Measurements from ENCODE around the gene ZNF148.

The ZNF148 gene

GRCh38 chr3:125203731-125204130 lies 171.4 kb downstream of the ZNF148 start:
- no peak for ATAC-seq (ENCODE audit: insufficient read depth, low read depth)
- DNase-seq: no peak

GRCh38 chr3:125202197-125202596 lies 172.9 kb downstream of the ZNF148 start:
- no peak overlapping the region for H3K4me3 ChIP-seq (ENCODE audit: low read depth in 1 of 2, low read length in 2 of 2)
- DNase-seq: no peak
- H2AFZ ChIP-seq (ENCODE audit: low read depth, low read length): no peak overlapping the region
- H3K36me3 ChIP-seq (ENCODE audit: insufficient read depth, low read length): no peaks in the 10 kb centered on the region
- no peak overlapping the region for H3K9ac ChIP-seq (ENCODE audit: low read depth, low read length)
- no peaks in the 10 kb centered on the region for H3K4me1 ChIP-seq (ENCODE audit: insufficient read depth, low read length)
- H3K79me2 ChIP-seq (ENCODE audit: insufficient read depth, low read length): no peaks in the 10 kb centered on the region
- ATAC-seq (ENCODE audit: insufficient read depth, low read depth): no peak; the same call in 2 of the 3 replicates
- no peaks in the 10 kb centered on the region for H4K20me1 ChIP-seq (ENCODE audit: insufficient read depth, low read length)
- H3K4me2 ChIP-seq (ENCODE audit: insufficient read depth, low read length): no peak overlapping the region
- no peak overlapping the region for H3K27ac ChIP-seq (ENCODE audit: low read length)
- H3K27me3 ChIP-seq (ENCODE audit: insufficient read depth, low read length, poor library complexity): no peaks in the 10 kb centered on the region
- TF ChIP-seq EZH2 (IDR thresholded peaks at IDR 0.05; ENCODE audit: borderline replicate concordance, low read depth, low read length, severe bottlenecking) (no peak), CTCF (IDR thresholded peaks at IDR 0.05; ENCODE audit: borderline replicate concordance, extremely low read depth, low read length, poor library complexity, severe bottlenecking) (peak; percentile 51)
- no peaks in the 10 kb centered on the region for H3K9me3 ChIP-seq (ENCODE audit: insufficient read depth, low read length, severe bottlenecking)

More at GRCh38 chr3:125203731-125204130, 171.4 kb downstream of the ZNF148 start:
- H3K4me2 ChIP-seq (ENCODE audit: insufficient read depth, low read length): no peak overlapping the region
- H3K4me1 ChIP-seq (ENCODE audit: insufficient read depth, low read length): no peaks in the 10 kb centered on the region
- TF ChIP-seq CTCF (IDR thresholded peaks at IDR 0.05; ENCODE audit: borderline replicate concordance, extremely low read depth, low read length, poor library complexity, severe bottlenecking) (no peak), EZH2 (IDR thresholded peaks at IDR 0.05; ENCODE audit: borderline replicate concordance, low read depth, low read length, severe bottlenecking) (no peak)
- no peaks in the 10 kb centered on the region for H3K36me3 ChIP-seq (ENCODE audit: insufficient read depth, low read length)
- no peak overlapping the region for H2AFZ ChIP-seq (ENCODE audit: low read depth, low read length)
- H3K9ac ChIP-seq (ENCODE audit: low read depth, low read length): no peak overlapping the region
- H3K79me2 ChIP-seq (ENCODE audit: insufficient read depth, low read length): no peaks in the 10 kb centered on the region
- no peaks in the 10 kb centered on the region for H3K27me3 ChIP-seq (ENCODE audit: insufficient read depth, low read length, poor library complexity)
- H3K27ac ChIP-seq (ENCODE audit: low read length): no peak overlapping the region
- H4K20me1 ChIP-seq (ENCODE audit: insufficient read depth, low read length): no peaks in the 10 kb centered on the region
- H3K4me3 ChIP-seq (ENCODE audit: low read depth in 1 of 2, low read length in 2 of 2): no peak overlapping the region
- no peaks in the 10 kb centered on the region for H3K9me3 ChIP-seq (ENCODE audit: insufficient read depth, low read length, severe bottlenecking)

GRCh38 chr3:125200731-125201139 lies 174.4 kb downstream of the ZNF148 start:
- Histone ChIP-seq H3K79me2 (ENCODE audit: insufficient read depth, low read length) (no peaks in the 10 kb centered on the region), H3K4me2 (ENCODE audit: insufficient read depth, low read length) (no peak overlapping the region), H3K27ac (ENCODE audit: low read length) (no peak overlapping the region), H3K4me1 (ENCODE audit: insufficient read depth, low read length) (no peaks in the 10 kb centered on the region), H3K36me3 (ENCODE audit: insufficient read depth, low read length) (no peaks in the 10 kb centered on the region), H3K4me3 (ENCODE audit: low read depth in 1 of 2, low read length in 2 of 2) (no peak overlapping the region), H3K9me3 (ENCODE audit: insufficient read depth, low read length, severe bottlenecking) (no peaks in the 10 kb centered on the region), H3K27me3 (ENCODE audit: insufficient read depth, low read length, poor library complexity) (no peaks in the 10 kb centered on the region), H3K9ac (ENCODE audit: low read depth, low read length) (no peak overlapping the region), H2AFZ (ENCODE audit: low read depth, low read length) (no peak overlapping the region), H4K20me1 (ENCODE audit: insufficient read depth, low read length) (no peaks in the 10 kb centered on the region)
- DNase-seq (no peak), ATAC-seq (ENCODE audit: insufficient read depth, low read depth) (no peak)
- no peak for TF ChIP-seq CTCF (IDR thresholded peaks at IDR 0.05; ENCODE audit: borderline replicate concordance, extremely low read depth, low read length, poor library complexity, severe bottlenecking)
- TF ChIP-seq EZH2 (IDR thresholded peaks at IDR 0.05; ENCODE audit: borderline replicate concordance, low read depth, low read length, severe bottlenecking): no peak
